GM23338 (cell line): ENCODE data around the gene HDAC1. TPM values are rescaled to one million over a fixed set of nuclear protein-coding genes. Genes with fewer than 3 reads are reported as not detected.

Experiments used
- ATAC-seq: fragments of 200-7000 bp; cut with Tn5 transposase; 3 replicates; pipeline ENCODE4 v1.9.1; 2020
- DNase-seq: peaks from one replicate; pipeline ENCODE4 v3.0.0-alpha.2; 2015; ENCODE audit warnings: low spot score
- H2AFZ ChIP-seq: fragments of 200-600 bp; sonication (generic); 2 replicates; pipeline ENCODE4 v1.8.0; 2016; ENCODE audit warnings: antibody characterized with exemption, mild to moderate bottlenecking, moderate library complexity
- H3F3A ChIP-seq: fragments of 200-600 bp; sonication (generic); replicated peaks from 2 replicates; pipeline ENCODE4 v1.8.0; 2017; ENCODE audit warnings: antibody characterized with exemption, mixed run types, low read depth
- H3K27ac ChIP-seq: fragments of 200-600 bp; sonication (generic); 2 replicates; pipeline ENCODE4 v1.6.1; 2016; ENCODE audit warnings: low read depth
- H3K27me3 ChIP-seq: fragments of 200-600 bp; sonication (generic); 2 replicates; pipeline ENCODE4 v1.8.0; 2016; ENCODE audit warnings: mild to moderate bottlenecking, mixed run types, moderate library complexity; ENCODE audit not compliant: insufficient read depth
- H3K36me3 ChIP-seq: fragments of 200-600 bp; sonication (generic); 2 replicates; pipeline ENCODE4 v1.8.0; 2016; ENCODE audit warnings: mild to moderate bottlenecking; ENCODE audit not compliant: insufficient read depth
- H3K4me1 ChIP-seq: fragments of 200-600 bp; sonication (generic); 2 replicates; pipeline ENCODE4 v1.8.0; 2016; ENCODE audit warnings: mild to moderate bottlenecking, moderate library complexity; ENCODE audit not compliant: insufficient read depth
- H3K4me2 ChIP-seq: fragments of 200-600 bp; sonication (generic); 2 replicates; pipeline ENCODE4 v1.7.1; 2017; ENCODE audit warnings: mixed run types
- H3K4me3 ChIP-seq: fragments of 200-600 bp; sonication (generic); 2 replicates; pipeline ENCODE4 v1.6.1; 2016; ENCODE audit warnings: mixed run types
- H3K79me2 ChIP-seq: fragments of 200-600 bp; sonication (generic); replicated peaks from 2 replicates; pipeline ENCODE4 v1.8.0; 2017; ENCODE audit warnings: mild to moderate bottlenecking; ENCODE audit not compliant: insufficient read depth
- H3K9me2 ChIP-seq: fragments of 200-600 bp; sonication (generic); 2 replicates; pipeline ENCODE4 v1.8.0; 2017; ENCODE audit not compliant: insufficient read depth
- H4K20me1 ChIP-seq: fragments of 200-600 bp; sonication (generic); replicated peaks from 2 replicates; pipeline ENCODE4 v1.8.0; 2017; ENCODE audit warnings: mild to moderate bottlenecking; ENCODE audit not compliant: insufficient read depth
- H3K27ac Mint-ChIP-seq: 2 replicates; pipeline ENCODE4 v1.8.0; 2020; ENCODE audit warnings: inconsistent platforms, mild to moderate bottlenecking, moderate library complexity, mixed read lengths
- H3K27me3 Mint-ChIP-seq: 3 replicates; pipeline ENCODE4 v1.8.0; 2022; ENCODE audit warnings: low read depth, mild to moderate bottlenecking, moderate library complexity, mixed read lengths, inconsistent platforms; ENCODE audit not compliant: insufficient read depth, poor library complexity
- H3K36me3 Mint-ChIP-seq: 3 replicates; pipeline ENCODE4 v1.8.0; 2021; ENCODE audit warnings: low read depth, mild to moderate bottlenecking, inconsistent platforms, moderate library complexity, mixed read lengths
- H3K4me1 Mint-ChIP-seq: 3 replicates; pipeline ENCODE4 v1.8.0; 2020; ENCODE audit warnings: mild to moderate bottlenecking, inconsistent platforms, mixed read lengths
- H3K4me3 Mint-ChIP-seq: 3 replicates; pipeline ENCODE4 v1.8.0; 2021; ENCODE audit warnings: moderate library complexity, mild to moderate bottlenecking, inconsistent platforms, mixed read lengths
- H3K9me3 Mint-ChIP-seq: 3 replicates; pipeline ENCODE4 v1.8.0; 2020; ENCODE audit warnings: moderate library complexity, mild to moderate bottlenecking, inconsistent platforms, mixed read lengths
- CREB1 ChIP-seq: fragments of 250-450 bp; sonication (Bioruptor Pico); IDR thresholded peaks from 2 replicates; pipeline ENCODE4 v1.5.0; 2020; ENCODE audit warnings: low read depth, mild to moderate bottlenecking, moderate library complexity
- ETS1 ChIP-seq: IDR thresholded peaks from 2 replicates; pipeline ENCODE4 v1.6.1; 2016; ENCODE audit warnings: antibody characterized with exemption
- EZH2phosphoT487 ChIP-seq: fragments of 200-600 bp; sonication (generic); IDR thresholded peaks from one replicate; pipeline ENCODE4 v1.8.1; 2018; ENCODE audit warnings: antibody characterized with exemption; ENCODE audit not compliant: unreplicated experiment
- JUNB ChIP-seq: IDR thresholded peaks from one replicate; pipeline ENCODE4 v1.6.1; 2016; ENCODE audit warnings: antibody characterized with exemption; ENCODE audit not compliant: unreplicated experiment
- NANOG ChIP-seq: IDR thresholded peaks from 2 replicates; pipeline ENCODE4 v1.6.1; 2016; ENCODE audit warnings: antibody characterized with exemption, borderline replicate concordance
- STAT1 ChIP-seq: IDR thresholded peaks from one replicate; pipeline ENCODE4 v1.6.1; 2016; ENCODE audit warnings: antibody characterized with exemption; ENCODE audit not compliant: unreplicated experiment
- ZNF114 ChIP-seq: fragments of 250-450 bp; sonication (Bioruptor Pico); IDR thresholded peaks from 2 replicates; pipeline ENCODE4 v1.5.0; 2020; ENCODE audit warnings: mild to moderate bottlenecking, moderate library complexity
- polyA plus RNA-seq: library from polyadenylated mRNA; unstranded; fragments of >200 nt; fragmentation: Nextera tagmentation; extraction: Ambion mirVana; gene quantifications from 2 replicates; pipeline ENCODE4 v1.2.1, GENCODE V29; 2016
- total RNA-seq: library from RNA; depleted of rRNA; stranded (reverse); fragments of >200 nt; shearing (Covaris generic); gene quantifications from 2 replicates; pipeline ENCODE4 v1.2.3, GENCODE V29; 2014
- TF ChIP-seq, protein P1 (sequence below), 2 experiments: fragments of 200-600 bp in 1 of 2; sonication (generic) in 1 of 2; conservative IDR thresholded peaks; 2 replicates each; pipeline versions ENCODE4 v1.5.1 to v1.6.1; 2016 to 2017; ENCODE audit warnings: antibody characterized with exemption in 2 of 2, low read depth in 2 of 2, mild to moderate bottlenecking in 2 of 2, moderate library complexity in 1 of 2
- TF ChIP-seq, protein P2 (sequence below): IDR thresholded peaks from one replicate; pipeline ENCODE4 v1.6.1; 2018; ENCODE audit warnings: antibody characterized with exemption; ENCODE audit not compliant: unreplicated experiment

The HDAC1 gene
- total and polyA plus RNA-seq, 2 experiments from 2014 or later, result 82.6 to 104 TPM

GRCh38 chr1:32363713-32364112 is 71.8 kb downstream of the HDAC1 start:
- peaks cover 16% of the 10 kb centered on the region; the same call in 1 of the 2 replicates for H3K36me3 ChIP-seq
- H3K27me3 ChIP-seq, result peaks cover 39% of the 10 kb centered on the region
- H3K4me3 Mint-ChIP-seq, result no peak overlapping the region; the same call in 2 of the 3 replicates

GRCh38 chr1:32364836-32365235 is 73.0 kb downstream of the HDAC1 start:
- Histone ChIP-seq H3F3A (peaks cover 11% of the 10 kb centered on the region; the same call in 1 of the 2 replicates), H3K4me1 (no peaks in the 10 kb centered on the region; the same call in 1 of the 2 replicates), H3K36me3 (peaks cover 16% of the 10 kb centered on the region; the same call in 1 of the 2 replicates), H3K4me3 (no peak overlapping the region), H3K9me2 (no peaks in the 10 kb centered on the region), H3K4me2 (no peak overlapping the region), H2AFZ (no peak overlapping the region), H3K27me3 (peaks cover 30% of the 10 kb centered on the region), H3K79me2 (no peaks in the 10 kb centered on the region), H3K27ac (no peak overlapping the region), H4K20me1 (no peaks in the 10 kb centered on the region; the same call in none of the 2 replicates)
- no peak for DNase-seq
- H3K4me3 Mint-ChIP-seq, result no peak overlapping the region
- H3K9me3 Mint-ChIP-seq, result no peaks in the 10 kb centered on the region; the same call in 2 of the 3 replicates
- peaks cover 7% of the 10 kb centered on the region for H3K4me1 Mint-ChIP-seq
- TF ChIP-seq, protein P1, sequence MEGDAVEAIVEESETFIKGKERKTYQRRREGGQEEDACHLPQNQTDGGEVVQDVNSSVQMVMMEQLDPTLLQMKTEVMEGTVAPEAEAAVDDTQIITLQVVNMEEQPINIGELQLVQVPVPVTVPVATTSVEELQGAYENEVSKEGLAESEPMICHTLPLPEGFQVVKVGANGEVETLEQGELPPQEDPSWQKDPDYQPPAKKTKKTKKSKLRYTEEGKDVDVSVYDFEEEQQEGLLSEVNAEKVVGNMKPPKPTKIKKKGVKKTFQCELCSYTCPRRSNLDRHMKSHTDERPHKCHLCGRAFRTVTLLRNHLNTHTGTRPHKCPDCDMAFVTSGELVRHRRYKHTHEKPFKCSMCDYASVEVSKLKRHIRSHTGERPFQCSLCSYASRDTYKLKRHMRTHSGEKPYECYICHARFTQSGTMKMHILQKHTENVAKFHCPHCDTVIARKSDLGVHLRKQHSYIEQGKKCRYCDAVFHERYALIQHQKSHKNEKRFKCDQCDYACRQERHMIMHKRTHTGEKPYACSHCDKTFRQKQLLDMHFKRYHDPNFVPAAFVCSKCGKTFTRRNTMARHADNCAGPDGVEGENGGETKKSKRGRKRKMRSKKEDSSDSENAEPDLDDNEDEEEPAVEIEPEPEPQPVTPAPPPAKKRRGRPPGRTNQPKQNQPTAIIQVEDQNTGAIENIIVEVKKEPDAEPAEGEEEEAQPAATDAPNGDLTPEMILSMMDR (conservative IDR thresholded peaks at IDR 0.05; ENCODE audit: low read depth in 2 of 2), result no peak
- TF ChIP-seq EZH2phosphoT487, result no peak
- no peak for TF ChIP-seq NANOG
- no peak for TF ChIP-seq ETS1
- no peak for TF ChIP-seq STAT1
- TF ChIP-seq JUNB, result no peak
- TF ChIP-seq, protein P2, sequence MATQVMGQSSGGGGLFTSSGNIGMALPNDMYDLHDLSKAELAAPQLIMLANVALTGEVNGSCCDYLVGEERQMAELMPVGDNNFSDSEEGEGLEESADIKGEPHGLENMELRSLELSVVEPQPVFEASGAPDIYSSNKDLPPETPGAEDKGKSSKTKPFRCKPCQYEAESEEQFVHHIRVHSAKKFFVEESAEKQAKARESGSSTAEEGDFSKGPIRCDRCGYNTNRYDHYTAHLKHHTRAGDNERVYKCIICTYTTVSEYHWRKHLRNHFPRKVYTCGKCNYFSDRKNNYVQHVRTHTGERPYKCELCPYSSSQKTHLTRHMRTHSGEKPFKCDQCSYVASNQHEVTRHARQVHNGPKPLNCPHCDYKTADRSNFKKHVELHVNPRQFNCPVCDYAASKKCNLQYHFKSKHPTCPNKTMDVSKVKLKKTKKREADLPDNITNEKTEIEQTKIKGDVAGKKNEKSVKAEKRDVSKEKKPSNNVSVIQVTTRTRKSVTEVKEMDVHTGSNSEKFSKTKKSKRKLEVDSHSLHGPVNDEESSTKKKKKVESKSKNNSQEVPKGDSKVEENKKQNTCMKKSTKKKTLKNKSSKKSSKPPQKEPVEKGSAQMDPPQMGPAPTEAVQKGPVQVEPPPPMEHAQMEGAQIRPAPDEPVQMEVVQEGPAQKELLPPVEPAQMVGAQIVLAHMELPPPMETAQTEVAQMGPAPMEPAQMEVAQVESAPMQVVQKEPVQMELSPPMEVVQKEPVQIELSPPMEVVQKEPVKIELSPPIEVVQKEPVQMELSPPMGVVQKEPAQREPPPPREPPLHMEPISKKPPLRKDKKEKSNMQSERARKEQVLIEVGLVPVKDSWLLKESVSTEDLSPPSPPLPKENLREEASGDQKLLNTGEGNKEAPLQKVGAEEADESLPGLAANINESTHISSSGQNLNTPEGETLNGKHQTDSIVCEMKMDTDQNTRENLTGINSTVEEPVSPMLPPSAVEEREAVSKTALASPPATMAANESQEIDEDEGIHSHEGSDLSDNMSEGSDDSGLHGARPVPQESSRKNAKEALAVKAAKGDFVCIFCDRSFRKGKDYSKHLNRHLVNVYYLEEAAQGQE, result no peak
- no peak for TF ChIP-seq CREB1
- no peak overlapping the region for H3K27ac Mint-ChIP-seq
- H3K27me3 Mint-ChIP-seq, result peaks cover 25% of the 10 kb centered on the region
- peaks cover 48% of the 10 kb centered on the region for H3K36me3 Mint-ChIP-seq
- ATAC-seq, result no peak

More at GRCh38 chr1:32363713-32364112, 71.8 kb downstream of the HDAC1 start:
- no peak overlapping the region for H3K4me3 ChIP-seq
- no peak overlapping the region for H2AFZ ChIP-seq
- Mint-ChIP-seq H3K27ac (no peak overlapping the region), H3K9me3 (no peaks in the 10 kb centered on the region; the same call in 2 of the 3 replicates), H3K36me3 (peaks cover 40% of the 10 kb centered on the region), H3K27me3 (peaks cover 28% of the 10 kb centered on the region), H3K4me1 (peaks cover 7% of the 10 kb centered on the region)
- H3K9me2 ChIP-seq, result no peaks in the 10 kb centered on the region
- DNase-seq (no peak), ATAC-seq (no peak)
- TF ChIP-seq, protein P2, result no peak
- no peak for TF ChIP-seq ZNF114 (CRISPR knock-in tag)
- no peak overlapping the region for H3K4me2 ChIP-seq
- no peaks in the 10 kb centered on the region for H3K79me2 ChIP-seq
- no peak overlapping the region for H3K27ac ChIP-seq
- H4K20me1 ChIP-seq, result no peaks in the 10 kb centered on the region; the same call in 1 of the 2 replicates
- peaks cover 11% of the 10 kb centered on the region; the same call in 1 of the 2 replicates for H3F3A ChIP-seq
- no peaks in the 10 kb centered on the region; the same call in 1 of the 2 replicates for H3K4me1 ChIP-seq
